ENCODE measurements around the gene ZNF518A. TPM values are rescaled to one million over a fixed set of nuclear protein-coding genes. Genes with fewer than 3 reads are reported as not detected.

ZNF518A gene
- total RNA-seq, 1 experiment from 2014 or later: 36.2 TPM

- Mint-ChIP-seq H3K4me3 (peak overlapping the region; percentile 69 to 80), H3K36me3 (ENCODE audit: insufficient read depth in 1 of 3, low read depth in 3 of 3) (peaks cover 0 to 4% (median 0%) of the 10 kb centered on the region in 3 experiments; a peak in 1 of 7 replicates), H3K4me1 (peaks cover 14 to 24% of the 10 kb centered on the region in 2 experiments), H3K9me3 (no peaks in the 10 kb centered on the region), H3K27me3 (ENCODE audit: low read depth) (peaks cover 11% of the 10 kb centered on the region), H3K27ac (peak overlapping the region; percentile 63 to 97 (median 87); a peak in 6 of 7 replicates)
- TF ChIP-seq CTCF (conservative IDR thresholded peaks at IDR 0.05): no peak
- H3K4ac ChIP-seq (ENCODE audit: low read depth, low read length): no peak overlapping the region
- H2AK5ac ChIP-seq (ENCODE audit: insufficient read length, low read length): no peak overlapping the region
- peak overlapping the region; percentile 3 for H3K9ac ChIP-seq (ENCODE audit: extremely low read depth, insufficient read length, low read length)
- no peak overlapping the region for H2BK15ac ChIP-seq (ENCODE audit: low read depth, low read length)
- no peak overlapping the region for H3T11ph ChIP-seq (ENCODE audit: low read length)
- H3K79me1 ChIP-seq (ENCODE audit: insufficient read depth, low read depth, low read length, poor library complexity, severe bottlenecking): no peaks in the 10 kb centered on the region
- H3K23ac ChIP-seq (ENCODE audit: insufficient read length, low read depth, low read length): no peak overlapping the region
- H2BK120ac ChIP-seq (ENCODE audit: low read depth, low read length, poor library complexity, severe bottlenecking): no peak overlapping the region
- no peak overlapping the region for H3K56ac ChIP-seq (ENCODE audit: insufficient read length, low read depth, low read length)
- H3K18ac ChIP-seq (ENCODE audit: insufficient read length, low read depth, low read length): peak overlapping the region; percentile 73
- H2AFZ ChIP-seq (ENCODE audit: low read length): peak overlapping the region; percentile 90
- no peaks in the 10 kb centered on the region for H3K4me1 ChIP-seq (ENCODE audit: insufficient read depth, low read length)
- peak overlapping the region; percentile 63 for H3K4me2 ChIP-seq (ENCODE audit: insufficient read depth, insufficient read length, low read length)
- H2BK20ac ChIP-seq (ENCODE audit: low read depth, low read length, poor library complexity, severe bottlenecking): no peak overlapping the region
- H3K14ac ChIP-seq (ENCODE audit: insufficient read depth, low read length): peak overlapping the region; percentile 60; the same call in 1 of the 2 replicates
- WGBS (ENCODE audit: extremely low coverage, insufficient read length, low lambda C conversion rate): no CpG with 5 or more reads among the region's 4 CpGs
- peak; percentile 78 for DNase-seq
- no peaks in the 10 kb centered on the region for H3K79me2 ChIP-seq (ENCODE audit: insufficient read depth, low read length)
- no peak overlapping the region for H2BK5ac ChIP-seq (ENCODE audit: insufficient read length, low read length)
- H3K27me3 ChIP-seq (ENCODE audit: insufficient read depth, low read length): no peaks in the 10 kb centered on the region
- H3K9me3 ChIP-seq (ENCODE audit: control insufficient read depth, low read depth, low read length): no peaks in the 10 kb centered on the region
- no peak overlapping the region for H4K8ac ChIP-seq (replicated peaks; ENCODE audit: insufficient read length, low read depth, low read length)
- H3K27ac ChIP-seq (ENCODE audit: insufficient read length, low read depth, low read length): no peak overlapping the region
- no peaks in the 10 kb centered on the region for H4K20me1 ChIP-seq (ENCODE audit: control insufficient read depth, insufficient read depth, insufficient read length)
- no peak overlapping the region for H2BK12ac ChIP-seq (ENCODE audit: insufficient read length, low read depth, low read length)
- H4K91ac ChIP-seq (ENCODE audit: insufficient read length, low read depth, low read length): no peak overlapping the region
- H4K5ac ChIP-seq (ENCODE audit: insufficient read length, low read depth, low read length): no peak overlapping the region
- H3K23me2 ChIP-seq (ENCODE audit: insufficient read length, low read depth, low read length, poor library complexity, severe bottlenecking): peaks cover 1% of the 10 kb centered on the region
Observed at GRCh38 chr10:96124230-96125141, 5.6 kb upstream of the ZNF518A start.
